Esophagus squamous epithelium (tissue), 4 donors: ENCODE measurements around the gene PDILT.

Source experiments
- POLR2A ChIP-seq, 4 donors: fragments of 450-650 bp; IDR thresholded peaks; one replicate each; pipeline ENCODE4 v1.6.1; 2017; ENCODE audit warnings: antibody characterized with exemption in 4 of 4, mild to moderate bottlenecking in 4 of 4, moderate library complexity in 3 of 4
- TF ChIP-seq, protein P1 (sequence below), 6 experiments: fragments of 450-650 bp in 4 of 6; fragments of 200-600 bp in 2 of 6; sonication (generic) in 2 of 6; IDR thresholded peaks; one replicate each; pipeline ENCODE4 v1.5.1; 2016 to 2019; ENCODE audit warnings: antibody characterized with exemption in 6 of 6, mild to moderate bottlenecking in 4 of 6, moderate library complexity in 4 of 6

DNA sequence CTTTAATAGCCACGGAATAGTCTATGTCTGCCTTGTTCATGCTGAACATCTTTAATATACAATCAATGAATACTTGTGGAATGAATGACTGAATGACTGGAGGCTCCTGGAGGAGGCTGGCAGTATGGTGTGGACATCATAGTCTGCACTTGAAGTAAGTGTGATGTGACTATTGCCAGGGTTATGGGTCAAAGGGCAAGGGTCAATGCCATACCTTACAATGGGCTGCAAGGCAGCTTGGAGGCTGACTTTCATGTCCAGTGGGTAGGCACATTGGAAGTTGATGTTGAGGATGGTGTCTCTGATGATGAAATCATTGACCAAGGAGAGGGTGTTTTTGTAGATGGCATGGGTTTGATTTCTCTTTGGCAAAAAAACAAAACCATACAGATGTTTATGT is 85.1 kb downstream of the PDILT start:
- TF ChIP-seq, protein P1, sequence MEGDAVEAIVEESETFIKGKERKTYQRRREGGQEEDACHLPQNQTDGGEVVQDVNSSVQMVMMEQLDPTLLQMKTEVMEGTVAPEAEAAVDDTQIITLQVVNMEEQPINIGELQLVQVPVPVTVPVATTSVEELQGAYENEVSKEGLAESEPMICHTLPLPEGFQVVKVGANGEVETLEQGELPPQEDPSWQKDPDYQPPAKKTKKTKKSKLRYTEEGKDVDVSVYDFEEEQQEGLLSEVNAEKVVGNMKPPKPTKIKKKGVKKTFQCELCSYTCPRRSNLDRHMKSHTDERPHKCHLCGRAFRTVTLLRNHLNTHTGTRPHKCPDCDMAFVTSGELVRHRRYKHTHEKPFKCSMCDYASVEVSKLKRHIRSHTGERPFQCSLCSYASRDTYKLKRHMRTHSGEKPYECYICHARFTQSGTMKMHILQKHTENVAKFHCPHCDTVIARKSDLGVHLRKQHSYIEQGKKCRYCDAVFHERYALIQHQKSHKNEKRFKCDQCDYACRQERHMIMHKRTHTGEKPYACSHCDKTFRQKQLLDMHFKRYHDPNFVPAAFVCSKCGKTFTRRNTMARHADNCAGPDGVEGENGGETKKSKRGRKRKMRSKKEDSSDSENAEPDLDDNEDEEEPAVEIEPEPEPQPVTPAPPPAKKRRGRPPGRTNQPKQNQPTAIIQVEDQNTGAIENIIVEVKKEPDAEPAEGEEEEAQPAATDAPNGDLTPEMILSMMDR (IDR thresholded peaks at IDR 0.05), result no peak
- no peak for TF ChIP-seq POLR2A (IDR thresholded peaks at IDR 0.05)
